PC-9 (cell line): ENCODE measurements around the gene NTN4. TPM values are rescaled to one million over a fixed set of nuclear protein-coding genes. Genes with fewer than 3 reads are reported as not detected.
A peak's percentile ranks its signal among the peaks of the same experiment; 100 is the strongest.

Experiments
- BruUV-seq: library from RNA; stranded (reverse); fragments of 400-500 nt; replicated peaks from 2 replicates; lab custom pipeline; 2021; lab: Mats Ljungman, UMichigan
- CTCF ChIA-PET: fragments of 300-600 bp; sonication (Branson Sonifier 250); formaldehyde crosslinking; loops from one replicate; lab custom pipeline; 2022; ENCODE audit warnings: antibody characterized with exemption; lab: Charles Lee
- POLR2A ChIA-PET: fragments of 300-600 bp; sonication (Branson Sonifier 250); formaldehyde crosslinking; loops from one replicate; lab custom pipeline; 2022; ENCODE audit warnings: antibody characterized with exemption; ENCODE audit not compliant: unreplicated experiment; lab: Charles Lee
- DNase-seq, 2 experiments: peaks; one replicate each; pipeline versions ENCODE4 v3.0.0 to v3.0.0-alpha.2; 2015 to 2022; ENCODE audit warnings: mixed read lengths in 1 of 2
- H2AFZ ChIP-seq: fragments of 200-600 bp; sonication (generic); 2 replicates; pipeline ENCODE4 v1.8.1; 2017; ENCODE audit warnings: antibody characterized with exemption
- H3F3A ChIP-seq: fragments of 200-600 bp; sonication (generic); 2 replicates; pipeline ENCODE4 v1.8.1; 2017; ENCODE audit warnings: antibody characterized with exemption, mild to moderate bottlenecking, low read depth; ENCODE audit not compliant: insufficient read depth
- H3K27ac ChIP-seq: fragments of 200-600 bp; sonication (generic); 2 replicates; pipeline ENCODE4 v1.6.1; 2016; ENCODE audit warnings: mixed run types
- H3K27me3 ChIP-seq: fragments of 200-600 bp; sonication (generic); 2 replicates; pipeline ENCODE4 v1.6.1; 2016; ENCODE audit warnings: low read depth, mixed run types; ENCODE audit not compliant: insufficient read depth
- H3K36me3 ChIP-seq: fragments of 200-600 bp; sonication (generic); 2 replicates; pipeline ENCODE4 v1.6.1; 2016; ENCODE audit warnings: low read depth, mixed run types
- H3K4me1 ChIP-seq: fragments of 200-600 bp; sonication (generic); replicated peaks from 2 replicates; pipeline ENCODE4 v1.6.1; 2016; ENCODE audit warnings: mixed run types; ENCODE audit not compliant: insufficient read depth
- H3K4me2 ChIP-seq: fragments of 200-600 bp; sonication (generic); 2 replicates; pipeline ENCODE4 v1.6.1; 2017; ENCODE audit warnings: mixed run types
- H3K4me3 ChIP-seq: fragments of 200-600 bp; sonication (generic); 2 replicates; pipeline ENCODE4 v1.6.1; 2016; ENCODE audit warnings: mixed run types
- H3K79me2 ChIP-seq: fragments of 200-600 bp; sonication (generic); 2 replicates; pipeline ENCODE4 v1.6.1; 2017; ENCODE audit warnings: low read depth, mixed run types
- H3K9me2 ChIP-seq: fragments of 200-600 bp; sonication (generic); 2 replicates; pipeline ENCODE4 v1.8.1; 2017; ENCODE audit warnings: mild to moderate bottlenecking; ENCODE audit not compliant: insufficient read depth
- H3K9me3 ChIP-seq: fragments of 200-600 bp; sonication (generic); 2 replicates; pipeline ENCODE4 v1.8.1; 2016; ENCODE audit warnings: low read depth; ENCODE audit not compliant: insufficient read depth
- H4K20me1 ChIP-seq: fragments of 200-600 bp; sonication (generic); 2 replicates; pipeline ENCODE4 v1.8.1; 2017; ENCODE audit not compliant: insufficient read depth
- CTCF ChIP-seq: fragments of 200-600 bp; sonication (generic); conservative IDR thresholded peaks from 2 replicates; pipeline ENCODE4 v1.6.1; 2017; ENCODE audit warnings: mixed run types, antibody characterized with exemption, mild to moderate bottlenecking, moderate library complexity
- EZH2 ChIP-seq: fragments of 200-600 bp; sonication (generic); IDR thresholded peaks from 2 replicates; pipeline ENCODE4 v1.8.0; 2017; ENCODE audit warnings: antibody characterized with exemption, low read depth
- intact Hi-C: fragments of 100-400 bp; cut with micrococcal nuclease; formaldehyde crosslinking; loops from one replicate; pipeline ENCODE4 v1.10.0; 2022; ENCODE audit not compliant: unreplicated experiment
- total RNA-seq: library from RNA; stranded (reverse); gene quantifications from 2 replicates; pipeline ENCODE4 v1.2.3, GENCODE V29; 2021

Gene NTN4
- total RNA-seq, 1 experiment from 2014 or later, result 41.5 TPM

GRCh38 chr12:95608252-95609033, 182.1 kb downstream of the NTN4 start:
- Histone ChIP-seq H3F3A (peaks cover 23% of the 10 kb centered on the region), H4K20me1 (no peaks in the 10 kb centered on the region), H3K27ac (no peak overlapping the region), H3K4me3 (no peak overlapping the region), H3K4me1 (peaks cover 27% of the 10 kb centered on the region), H3K9me3 (no peaks in the 10 kb centered on the region), H3K36me3 (no peaks in the 10 kb centered on the region), H3K79me2 (no peaks in the 10 kb centered on the region), H3K4me2 (no peak overlapping the region), H3K27me3 (no peaks in the 10 kb centered on the region), H3K9me2 (no peaks in the 10 kb centered on the region), H2AFZ (no peak overlapping the region)
- intact Hi-C loops, result no loop called here
- POLR2A ChIA-PET, result interaction anchor here (0.6 kb wide), 1 partner anchor 32 kb away, joined by 3 read pairs; no protein-coding TSS in a partner anchor
- TF ChIP-seq EZH2 (no peak), CTCF (no peak)
- peak in 1 of 2 experiments; percentile 61 for DNase-seq
- BruUV-seq, result no TSS peak
- CTCF ChIA-PET, result no interaction called here

Other genes with a start within 250 kb of the NTN4 start
- gene USP44, start 239.3 kb downstream of the NTN4 start, total RNA-seq, result 1.0 and 1.3 TPM in 2 replicates
- gene SNRPF, start 68.2 kb upstream of the NTN4 start, total RNA-seq, result 31.1 and 50.3 TPM in 2 replicates
- 0.25 and 0.35 TPM in 2 replicates for gene CCDC38, start 151.8 kb upstream of the NTN4 start, total RNA-seq
- gene AMDHD1, start 152.6 kb upstream of the NTN4 start, total RNA-seq, result 2.9 TPM in 2 replicates
- gene HAL, start 205.6 kb upstream of the NTN4 start, total RNA-seq, result 0.45 and 1.3 TPM in 2 replicates
- gene LTA4H, start 244.8 kb upstream of the NTN4 start, total RNA-seq, result 115 and 118 TPM in 2 replicates